Endometrium (tissue), 2 donors: ENCODE measurements around the gene TXNRD2.

Source experiments
- FAIRE-seq: peaks from 2 replicates; lab custom pipeline; 2012; peaks lifted over from hg19 to GRCh38; lab: Jason Lieb, UNC
- donor health status: control.
- donor health status: control.

TXNRD2 gene

DNA sequence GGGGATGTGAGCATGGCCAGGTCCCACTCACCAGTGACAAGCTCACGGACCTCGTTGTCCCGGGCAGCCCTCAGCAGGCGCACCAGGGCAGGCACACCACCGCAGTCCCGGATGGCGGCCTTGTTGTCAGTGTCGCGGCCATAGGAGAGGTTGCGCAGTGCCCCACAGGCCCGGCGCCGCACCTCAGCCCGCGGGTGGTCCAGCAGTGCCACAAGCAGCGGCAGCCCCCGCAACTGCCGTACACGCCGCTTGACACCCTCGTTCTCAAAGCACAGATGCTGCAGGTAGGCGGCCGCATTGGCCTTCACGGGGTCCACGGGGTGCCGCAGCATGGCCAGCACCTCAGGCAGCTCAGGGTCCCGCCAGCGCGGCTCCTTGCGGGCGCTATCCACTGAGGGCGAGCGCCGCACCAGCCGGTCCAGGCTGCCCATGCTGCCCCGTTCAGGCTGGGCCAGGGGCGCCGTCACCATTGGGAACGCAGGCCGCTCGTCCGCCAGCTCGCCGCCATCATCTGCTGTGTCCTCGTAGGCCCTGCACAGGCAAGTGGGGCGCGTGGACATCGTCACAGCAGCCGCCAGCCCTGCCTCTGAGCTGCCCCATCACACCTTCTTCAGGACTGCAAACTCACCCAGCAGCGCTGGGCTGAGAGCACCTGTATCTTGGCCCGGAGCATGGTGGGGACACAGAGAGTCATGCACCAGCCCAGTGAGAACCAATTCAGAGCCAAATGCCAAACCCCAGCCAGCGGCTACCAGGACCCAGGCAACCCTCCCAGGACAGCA, 38.3 kb upstream of the TXNRD2 start:
- FAIRE-seq, result no peak

DNA sequence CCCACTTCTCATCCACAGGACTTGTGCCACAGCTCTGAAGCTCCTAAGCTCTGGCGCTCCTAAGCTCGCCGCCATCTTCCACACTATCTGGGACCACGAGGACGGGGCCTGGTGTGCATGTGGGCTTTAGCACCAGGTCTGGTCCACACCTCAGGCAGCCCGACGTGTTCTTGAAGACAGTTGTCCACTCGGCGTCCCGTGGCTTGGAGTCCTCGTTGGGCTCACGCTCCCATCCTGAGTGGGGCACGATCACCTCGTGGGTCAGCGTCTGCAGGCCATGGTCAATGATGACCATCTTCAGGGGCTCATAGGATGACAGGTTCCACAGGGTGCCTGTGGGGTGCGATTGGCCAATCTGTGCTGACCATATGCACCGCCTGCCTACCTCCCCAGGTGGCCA, 37.1 kb upstream of the TXNRD2 start:
- no peak for FAIRE-seq

DNA sequence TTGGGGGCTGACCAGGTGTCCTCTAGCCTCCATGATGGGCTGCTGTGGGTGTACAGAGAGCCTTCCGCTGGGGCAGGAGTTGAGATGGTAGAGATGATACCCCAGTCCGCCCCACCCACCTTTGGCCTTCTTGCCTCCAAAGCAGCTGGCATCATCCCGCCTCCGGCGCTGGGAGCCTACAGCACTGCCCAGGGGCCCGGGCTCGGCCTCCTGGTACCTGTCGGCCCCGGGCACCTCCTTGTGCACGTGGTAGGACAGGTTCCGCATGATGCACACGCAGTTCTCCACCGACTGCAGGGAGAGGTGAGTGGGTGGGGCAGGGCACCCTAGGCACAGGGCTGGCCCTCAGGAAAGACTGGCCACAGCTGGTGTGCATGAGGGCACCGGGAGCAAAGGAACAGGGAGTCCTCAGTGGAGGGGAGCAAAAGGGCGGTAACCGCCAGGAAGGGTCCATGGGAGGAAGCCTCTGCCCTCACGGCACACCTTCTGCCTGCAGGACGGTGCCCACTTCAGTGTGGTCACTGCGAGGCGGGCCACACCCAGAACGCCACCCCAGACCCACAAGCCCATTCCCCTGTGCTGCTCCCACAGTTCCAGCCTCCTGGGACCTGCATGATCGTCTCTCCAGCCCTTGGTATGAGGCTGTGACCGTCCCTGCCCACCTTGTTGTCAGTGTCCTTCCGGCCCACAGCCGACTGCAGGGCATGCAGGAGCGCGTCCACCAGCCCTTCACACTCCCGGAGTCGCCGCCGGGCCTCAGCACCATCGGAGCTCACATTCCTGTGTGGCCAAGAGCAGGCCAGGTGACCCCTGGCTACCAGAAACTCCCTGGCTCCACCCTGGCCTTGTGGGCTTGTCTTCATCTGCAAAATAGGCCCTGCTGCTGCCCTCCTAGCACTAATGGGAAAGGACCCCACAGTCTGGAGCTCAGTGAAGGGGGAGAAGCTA, 36.0 kb upstream of the TXNRD2 start:
- FAIRE-seq, result no peak

DNA sequence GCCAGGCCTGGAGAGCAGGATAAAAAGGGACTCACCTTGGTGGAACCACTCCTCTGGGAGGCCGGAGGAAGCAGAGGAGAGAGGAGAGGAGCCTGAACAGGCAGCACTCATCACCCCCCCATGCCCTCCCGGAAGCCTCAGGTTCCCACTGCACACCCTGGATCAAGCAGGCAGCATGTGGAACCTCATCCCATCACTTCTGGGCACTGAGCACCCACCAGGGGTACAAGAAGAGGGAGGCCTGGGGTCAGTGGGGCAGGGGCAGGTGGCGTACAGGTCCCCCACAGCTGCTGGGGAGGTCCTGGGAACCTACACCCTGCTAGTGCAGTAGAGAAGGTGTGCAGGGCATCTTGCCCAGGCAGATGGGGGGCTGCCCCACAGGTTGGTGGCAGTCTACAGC, 35.1 kb upstream of the TXNRD2 start:
- no peak for FAIRE-seq

DNA sequence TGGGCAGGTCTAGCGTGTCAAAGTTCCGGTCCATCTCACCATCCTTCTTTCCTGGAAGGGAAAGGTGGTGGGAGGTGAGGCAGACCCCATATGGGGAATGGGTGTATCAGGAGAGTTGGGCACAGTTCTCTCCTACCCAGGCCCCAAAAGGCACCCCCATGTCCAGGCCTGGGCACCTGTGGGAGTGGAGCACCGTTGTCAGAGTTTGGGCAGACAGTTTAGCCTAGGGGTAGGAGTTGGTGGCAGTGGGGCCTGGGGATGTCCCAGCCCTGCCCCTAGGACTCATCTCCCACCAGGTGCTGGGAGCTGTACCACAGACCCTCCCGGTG, 34.1 kb upstream of the TXNRD2 start:
- no peak for FAIRE-seq

DNA sequence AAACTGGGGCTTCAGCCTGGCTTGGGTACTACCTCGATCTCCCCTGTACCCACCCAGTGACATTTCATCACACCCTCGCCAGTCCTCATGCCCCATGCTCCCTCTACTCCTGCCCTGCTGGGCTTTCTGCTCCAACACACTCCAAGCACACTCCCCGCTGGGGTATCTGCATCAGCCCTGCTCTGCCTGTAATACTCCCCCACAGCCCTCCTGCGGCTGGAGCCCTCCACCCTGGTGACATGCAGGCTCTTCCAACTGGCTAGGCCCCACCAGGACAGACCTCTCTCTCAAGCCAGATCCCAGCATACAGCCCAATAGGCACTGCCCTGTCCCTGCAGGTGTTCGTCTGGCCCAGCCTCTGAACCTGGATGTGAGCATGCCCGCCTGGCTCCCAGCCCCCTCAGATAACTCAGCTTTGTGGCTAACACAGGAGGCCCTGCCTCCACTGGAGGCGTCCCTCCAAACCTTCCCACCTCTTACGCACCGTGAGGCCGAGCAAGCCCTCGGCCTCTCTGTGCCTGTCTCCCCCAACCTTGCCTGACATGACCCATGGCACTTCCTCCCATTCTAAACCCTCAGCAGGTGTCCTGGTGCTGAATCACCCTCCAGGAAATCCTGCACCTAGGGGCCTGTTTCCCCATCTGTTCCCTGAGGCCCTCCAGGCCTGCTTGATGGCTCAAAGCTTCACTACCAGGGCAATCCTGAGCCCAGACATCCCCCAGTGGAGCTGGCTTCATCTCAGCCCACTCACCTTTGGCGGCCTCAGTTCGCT, 33.5 kb upstream of the TXNRD2 start:
- no peak for FAIRE-seq

DNA sequence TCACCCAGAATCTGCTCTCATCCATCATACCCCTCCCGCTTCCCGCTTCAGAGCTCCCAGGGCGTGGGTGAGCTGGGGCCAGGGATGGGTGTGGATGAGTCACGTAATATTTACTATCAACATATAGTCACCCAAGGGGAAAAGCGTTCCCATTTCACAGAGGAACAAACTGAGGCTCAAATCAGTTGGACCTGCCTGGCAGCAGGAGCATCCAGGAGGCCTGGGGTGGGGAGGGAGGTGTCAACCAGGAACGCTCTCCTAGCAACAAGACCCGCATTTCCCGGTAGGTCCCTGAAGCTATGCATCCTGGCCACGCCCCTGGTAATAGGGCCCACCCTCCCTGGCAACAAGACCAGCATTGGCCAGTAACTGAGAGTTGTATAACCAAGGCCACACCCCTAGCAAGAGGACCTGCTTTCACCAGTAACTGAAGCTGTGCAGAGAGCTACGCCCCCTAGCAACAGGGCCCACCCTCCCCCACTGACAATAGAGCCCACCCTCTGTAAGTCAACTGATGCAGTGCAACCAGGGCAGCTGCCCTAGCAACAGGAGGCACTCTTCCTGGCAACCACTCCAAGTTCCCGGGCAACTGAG, 32.7 kb upstream of the TXNRD2 start:
- no peak for FAIRE-seq

DNA sequence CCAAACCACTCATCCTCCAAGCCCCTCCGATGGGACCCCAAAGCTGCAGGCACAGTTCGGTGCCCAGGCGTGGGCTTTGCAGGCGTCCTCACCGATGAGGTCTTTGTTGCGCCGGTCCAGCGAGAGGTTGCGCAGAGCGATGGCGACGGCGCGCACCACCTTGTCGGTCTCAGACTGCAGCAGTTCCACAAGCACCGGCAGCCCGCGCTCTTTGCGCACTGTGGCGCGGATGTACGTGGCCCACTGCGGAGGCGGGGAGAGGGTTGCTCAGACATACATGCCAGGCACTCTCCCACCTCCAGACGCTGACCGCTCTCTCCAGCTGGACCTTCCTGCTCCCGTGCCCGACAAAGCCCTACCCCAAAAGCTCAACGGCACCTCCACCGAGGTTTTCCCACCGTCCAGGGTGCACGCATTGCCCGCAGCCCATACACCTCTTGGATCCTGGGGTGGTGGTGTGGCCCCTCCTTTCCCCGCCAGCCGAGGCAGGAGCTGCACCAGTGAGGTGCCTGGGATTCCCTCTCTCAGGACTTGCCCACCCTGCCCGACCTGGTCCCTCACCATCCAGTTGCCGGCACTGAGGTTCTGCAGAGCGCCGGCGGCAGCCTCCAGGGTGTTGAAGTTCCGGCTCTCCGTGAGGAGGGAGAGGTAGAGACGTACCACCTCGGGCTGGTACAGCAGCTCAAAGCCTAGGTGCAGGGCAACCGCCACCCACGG, 32.1 kb upstream of the TXNRD2 start:
- FAIRE-seq, result no peak

DNA sequence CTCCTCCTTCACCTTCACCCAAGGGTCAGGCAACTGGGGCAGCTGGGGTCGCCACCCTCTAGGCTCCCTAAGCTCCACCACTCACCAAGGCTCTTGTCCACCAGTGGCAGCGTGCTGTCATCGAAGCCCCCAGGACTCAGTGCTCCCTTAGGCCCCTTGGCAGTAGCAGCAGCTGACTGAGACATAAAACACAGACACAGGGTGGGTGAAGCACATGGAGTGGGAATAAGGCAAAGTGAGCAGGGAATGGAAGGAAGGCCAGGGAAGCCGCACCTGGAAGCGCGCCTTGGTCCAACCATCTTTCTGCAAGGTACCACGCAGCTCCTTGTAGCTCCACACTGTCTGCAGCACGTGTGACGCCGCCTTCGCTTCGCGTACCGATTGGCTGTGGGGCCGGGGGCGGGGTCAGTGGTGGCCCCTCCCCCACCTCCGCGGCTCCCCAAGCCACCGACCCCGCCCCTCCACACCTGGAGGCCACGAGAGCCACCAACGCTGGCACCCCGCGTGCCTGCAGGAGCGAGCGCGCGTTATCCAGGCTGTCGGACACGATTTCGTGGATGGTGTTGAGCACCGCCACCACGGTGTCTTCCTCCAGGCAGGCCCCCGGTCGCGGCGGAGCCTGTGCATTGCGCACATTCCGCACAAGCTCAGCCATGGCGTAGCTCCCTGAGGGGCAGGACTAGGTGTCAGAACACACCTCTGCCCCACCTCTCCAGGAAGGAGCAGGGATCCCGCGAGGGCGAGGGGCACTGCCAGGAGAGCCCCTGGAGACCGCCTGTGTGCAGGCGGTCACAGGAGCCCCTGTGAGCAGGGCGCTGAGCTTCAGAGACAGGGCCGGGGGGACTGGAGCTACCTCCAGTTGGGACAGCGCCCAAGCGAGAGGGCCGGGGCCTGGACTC, 31.3 kb upstream of the TXNRD2 start:
- FAIRE-seq, result no peak

DNA sequence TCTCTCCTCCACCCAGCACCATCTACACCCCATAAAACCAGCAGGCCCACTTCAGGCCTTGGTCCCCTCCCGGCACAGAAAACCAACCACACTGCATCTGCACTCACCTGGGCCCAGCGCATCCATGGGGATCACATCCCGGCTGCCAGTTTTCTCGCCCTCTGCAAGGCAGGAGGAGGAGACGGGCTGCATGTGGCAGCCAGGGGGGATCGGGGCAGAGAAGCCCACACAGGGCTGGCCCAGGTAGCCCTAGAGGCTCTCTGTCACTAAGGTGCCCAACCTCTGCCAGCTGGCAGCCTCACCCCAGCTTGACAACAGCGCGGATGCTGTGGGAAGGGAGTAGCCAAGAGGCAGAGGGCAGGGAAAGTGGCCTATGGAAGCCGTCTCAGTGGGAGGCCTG, 30.6 kb upstream of the TXNRD2 start:
- FAIRE-seq, result no peak

DNA sequence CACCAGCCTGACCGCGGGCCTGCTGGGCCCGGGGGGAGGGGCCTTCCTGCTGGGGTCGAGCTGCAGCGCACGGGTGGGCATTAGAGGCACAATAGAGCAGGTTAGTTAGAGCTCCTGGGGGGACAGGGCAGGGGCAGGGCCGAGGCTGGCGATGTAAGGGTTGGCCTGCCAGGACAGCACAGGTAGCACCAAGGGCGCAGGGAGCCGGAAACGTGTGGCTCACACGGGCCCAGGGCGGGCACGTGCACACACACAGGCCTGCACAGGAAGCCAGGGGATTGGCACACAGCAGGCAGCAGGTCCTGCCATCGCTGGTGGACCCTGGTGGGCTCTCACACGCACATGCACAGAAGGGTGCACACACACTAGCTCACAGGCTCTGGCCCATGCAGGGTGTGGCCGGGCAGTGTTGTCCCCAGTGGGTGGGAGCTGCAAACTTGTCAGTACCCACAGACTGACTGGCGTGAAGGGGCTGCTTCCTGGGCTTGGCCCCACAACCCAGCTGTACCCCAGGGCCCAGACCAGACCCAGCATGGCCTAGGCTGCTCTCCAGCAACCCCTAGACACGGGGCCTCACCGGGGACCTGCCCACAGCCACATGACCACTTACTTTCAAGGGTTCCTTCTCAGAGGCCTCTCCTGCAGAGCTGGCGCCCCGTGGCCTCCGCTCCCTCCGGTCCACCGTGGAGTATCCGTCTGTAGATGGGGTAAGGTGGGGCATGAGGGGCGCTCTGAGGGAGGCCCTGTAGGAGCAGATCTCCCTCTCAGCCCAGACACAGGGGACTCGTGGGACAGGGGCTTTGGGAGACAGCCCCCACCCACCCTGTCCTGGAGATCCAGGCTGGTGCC, 29.9 kb upstream of the TXNRD2 start:
- FAIRE-seq, result no peak

DNA sequence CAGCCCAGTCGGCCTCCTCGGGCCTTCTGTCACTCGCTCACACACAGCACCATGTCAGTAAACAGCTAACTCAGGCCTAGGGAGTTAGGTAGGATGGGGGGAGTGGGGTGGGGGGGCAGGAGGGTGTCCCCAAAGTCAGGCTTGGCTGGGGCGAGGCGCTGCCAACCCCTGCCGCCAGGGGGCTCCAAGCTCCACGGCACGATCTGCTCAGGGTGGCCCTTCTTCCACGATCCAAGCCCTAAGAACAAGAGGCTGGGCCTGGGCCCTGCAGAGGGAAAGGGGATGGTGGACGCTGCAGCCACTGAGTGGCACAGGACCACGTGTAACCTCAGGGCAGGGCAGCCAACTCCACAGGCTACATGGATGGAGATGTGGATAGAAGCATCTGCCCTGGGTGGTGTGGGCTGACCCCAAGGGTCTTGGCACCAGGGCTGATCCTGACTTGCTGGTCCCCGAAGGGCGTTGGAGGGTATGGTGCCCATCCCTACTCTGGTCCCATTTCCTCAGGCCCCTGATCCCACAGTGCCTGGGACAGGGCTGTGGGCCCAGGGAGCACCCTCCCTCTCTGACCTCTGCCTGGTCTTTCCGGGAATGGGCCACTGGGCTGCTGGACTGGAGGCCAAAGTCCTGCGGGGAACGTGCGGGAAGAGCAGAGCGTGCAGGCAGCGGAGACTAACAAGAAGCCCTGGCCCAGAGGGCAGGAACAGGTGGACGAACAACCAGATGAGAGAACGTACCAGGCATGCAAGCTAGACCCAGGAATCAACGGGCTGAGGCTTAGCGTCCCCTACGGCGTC, 29.1 kb upstream of the TXNRD2 start:
- no peak for FAIRE-seq

DNA sequence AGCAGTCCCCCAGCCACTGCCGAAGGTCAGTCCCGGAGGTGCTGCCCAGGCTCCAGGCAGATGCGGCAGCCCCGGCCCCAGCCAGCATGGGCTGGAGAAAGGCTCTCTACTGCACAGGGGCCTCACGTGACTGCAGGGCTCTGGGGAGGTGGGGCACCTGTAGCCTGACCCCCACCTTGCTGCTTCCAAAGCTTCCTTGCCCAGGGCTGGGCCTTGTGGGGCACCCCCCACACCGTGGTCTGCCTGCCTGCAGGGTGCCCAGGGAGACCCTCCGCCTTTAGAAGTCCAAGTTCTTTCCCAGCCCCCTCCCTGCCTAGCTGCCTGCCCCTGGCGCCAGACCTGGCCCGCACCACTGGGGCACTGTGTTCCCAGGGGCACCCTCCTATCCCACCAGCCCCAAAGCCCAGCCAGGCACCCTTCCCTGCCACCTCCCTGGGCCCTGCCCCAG, 28.4 kb upstream of the TXNRD2 start:
- no peak for FAIRE-seq

DNA sequence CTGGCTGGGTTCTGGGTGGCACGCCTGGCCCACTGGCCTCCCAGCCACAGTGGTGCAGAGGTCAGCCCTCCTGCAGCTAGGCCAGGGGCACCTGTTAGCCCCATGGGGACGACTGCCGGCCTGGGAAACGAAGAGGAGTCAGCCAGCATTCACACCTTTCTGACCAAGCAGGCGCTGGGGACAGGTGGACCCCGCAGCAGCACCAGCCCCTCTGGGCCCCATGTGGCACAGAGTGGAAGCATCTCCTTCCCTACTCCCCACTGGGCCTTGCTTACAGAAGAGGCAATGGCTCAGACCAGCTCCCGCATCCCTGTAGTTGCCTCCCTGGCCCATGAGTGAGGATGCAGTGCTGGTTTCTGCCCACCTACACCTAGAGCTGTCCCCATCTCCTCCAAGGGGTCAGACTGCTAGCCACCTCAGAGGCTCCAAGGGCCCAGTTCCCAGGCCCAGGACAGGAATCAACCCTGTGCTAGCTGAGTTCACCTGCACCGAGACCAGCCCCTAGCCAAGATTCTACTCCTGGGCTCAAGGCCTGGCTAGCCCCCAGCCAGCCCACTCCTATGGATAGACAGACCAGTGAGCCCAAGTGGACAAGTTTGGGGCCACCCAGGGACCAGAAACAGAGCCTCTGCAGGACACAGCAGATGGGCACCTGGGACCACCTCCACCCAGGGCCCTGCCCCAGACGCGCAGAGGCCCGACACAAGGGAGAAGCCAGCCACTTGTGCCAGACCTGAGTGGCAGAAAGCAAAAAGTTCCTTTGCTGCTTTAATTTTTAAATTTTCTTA, 27.7 kb upstream of the TXNRD2 start:
- FAIRE-seq, result no peak

DNA sequence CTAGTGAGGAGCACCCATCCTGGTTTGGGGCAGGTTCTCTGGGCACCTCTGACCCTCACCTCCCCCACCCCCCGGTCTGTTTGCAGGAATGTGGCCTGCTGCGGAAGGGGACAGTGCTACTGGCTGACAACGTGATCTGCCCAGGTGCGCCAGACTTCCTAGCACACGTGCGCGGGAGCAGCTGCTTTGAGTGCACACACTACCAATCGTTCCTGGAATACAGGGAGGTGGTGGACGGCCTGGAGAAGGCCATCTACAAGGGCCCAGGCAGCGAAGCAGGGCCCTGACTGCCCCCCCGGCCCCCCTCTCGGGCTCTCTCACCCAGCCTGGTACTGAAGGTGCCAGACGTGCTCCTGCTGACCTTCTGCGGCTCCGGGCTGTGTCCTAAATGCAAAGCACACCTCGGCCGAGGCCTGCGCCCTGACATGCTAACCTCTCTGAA, 26.9 kb upstream of the TXNRD2 start:
- FAIRE-seq, result no peak

DNA sequence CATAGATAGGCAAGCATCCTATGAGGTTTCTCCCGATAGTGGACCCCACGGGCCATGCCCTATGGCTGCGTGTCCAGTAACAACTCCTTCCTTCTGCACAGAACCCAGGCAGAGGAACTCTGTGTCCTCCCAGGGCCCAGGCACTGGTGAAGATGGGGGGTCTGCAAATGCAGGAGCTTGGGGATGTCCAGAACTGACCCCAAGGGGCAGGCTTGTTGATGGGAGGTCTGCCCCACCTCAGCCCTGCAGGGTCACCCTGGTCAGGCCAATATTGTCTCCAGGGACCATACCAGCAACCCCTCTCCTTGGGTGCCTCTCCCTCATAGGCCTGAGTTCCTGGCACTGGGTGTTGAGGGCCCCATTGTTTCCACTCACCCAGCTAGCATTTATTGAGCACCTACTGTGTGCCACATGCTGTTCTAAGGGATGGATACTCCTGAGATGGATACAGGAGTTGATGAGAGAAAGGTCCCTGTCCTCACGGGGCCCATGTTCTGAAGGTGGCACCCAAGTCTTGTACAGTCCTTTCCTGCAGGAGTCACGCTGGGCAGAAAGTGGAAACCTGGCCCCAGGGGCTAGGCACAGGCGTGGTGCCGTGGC, 26.3 kb upstream of the TXNRD2 start:
- FAIRE-seq, result no peak
